Endothelial cell (in vitro differentiated cells): Measurements from ENCODE around the gene HDAC11. TPM values are rescaled to one million over a fixed set of nuclear protein-coding genes. Genes with fewer than 3 reads are reported as not detected.

Experiments
- DNase-seq: peaks from one replicate; pipeline ENCODE4 v3.0.0; 2021; ENCODE audit warnings: low spot score
- H3K27ac Mint-ChIP-seq: one replicate; pipeline ENCODE4 v1.8.0; 2021; ENCODE audit warnings: mixed read lengths, inconsistent platforms; ENCODE audit not compliant: unreplicated experiment
- H3K27me3 Mint-ChIP-seq: one replicate; pipeline ENCODE4 v1.8.0; 2021; ENCODE audit warnings: mild to moderate bottlenecking, moderate library complexity, mixed read lengths, inconsistent platforms; ENCODE audit not compliant: unreplicated experiment
- H3K36me3 Mint-ChIP-seq: one replicate; pipeline ENCODE4 v1.8.0; 2021; ENCODE audit warnings: mild to moderate bottlenecking, low read depth, mixed read lengths, inconsistent platforms; ENCODE audit not compliant: unreplicated experiment
- H3K4me1 Mint-ChIP-seq: one replicate; pipeline ENCODE4 v1.8.0; 2021; ENCODE audit warnings: mild to moderate bottlenecking, mixed read lengths, inconsistent platforms; ENCODE audit not compliant: unreplicated experiment
- H3K4me3 Mint-ChIP-seq: one replicate; pipeline ENCODE4 v1.8.0; 2021; ENCODE audit warnings: mild to moderate bottlenecking, mixed read lengths, inconsistent platforms; ENCODE audit not compliant: unreplicated experiment
- H3K9me3 Mint-ChIP-seq: one replicate; pipeline ENCODE4 v1.8.0; 2021; ENCODE audit warnings: mixed read lengths, inconsistent platforms; ENCODE audit not compliant: unreplicated experiment
- total RNA-seq: library from RNA; stranded (reverse); fragmentation: NEBNext Ultra II Directional; extraction: Animal tissue kit (Norgen Biotek cat#: 25700); gene quantifications from one replicate; pipeline ENCODE4 v1.2.1, GENCODE V29; 2021; ENCODE audit not compliant: unreplicated experiment
- TF ChIP-seq, protein P1 (sequence below): fragments of 200-600 bp; sonication (generic); IDR thresholded peaks from one replicate; pipeline ENCODE4 v1.5.0; 2021; ENCODE audit warnings: antibody characterized with exemption; ENCODE audit not compliant: unreplicated experiment

The HDAC11 gene
- total RNA-seq, 1 donor from 2014 or later, result 14.8 TPM

DNA sequence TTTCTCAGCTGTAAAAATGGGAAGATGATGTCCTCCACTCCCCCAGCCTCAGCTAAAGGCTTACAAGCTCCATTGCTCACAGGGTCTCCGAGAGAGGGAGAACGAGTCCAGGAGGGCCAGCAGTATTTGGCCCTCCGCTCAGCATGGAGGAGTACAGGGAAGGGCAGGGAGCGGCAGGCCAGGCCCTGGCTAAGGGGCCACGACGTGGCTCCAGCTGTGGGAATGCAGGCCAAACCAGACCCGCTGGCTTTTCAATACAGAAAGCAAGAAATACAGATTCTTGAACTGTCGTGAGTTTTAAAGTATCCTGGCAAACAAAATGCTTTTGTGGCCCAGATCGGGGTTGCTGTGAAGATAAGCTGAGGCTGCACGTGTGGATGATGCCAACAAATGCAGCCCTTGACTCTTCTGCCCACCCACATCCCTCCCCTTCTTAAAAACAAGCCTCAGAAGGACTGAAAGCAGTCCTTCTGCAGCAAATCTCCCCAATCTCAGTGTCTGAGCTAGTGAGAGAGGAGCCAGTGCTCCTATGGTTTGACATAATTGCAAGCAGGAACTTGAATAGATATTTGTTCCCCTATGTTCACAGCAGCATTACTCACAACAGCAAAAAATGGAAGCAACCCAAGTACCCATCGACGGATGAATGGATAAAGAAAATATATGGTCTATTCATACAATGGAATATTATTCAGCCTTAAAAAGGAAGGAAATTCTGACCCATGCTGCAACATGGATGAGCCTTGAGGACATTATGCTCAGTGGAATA lies 50.3 kb downstream of the HDAC11 start:
- TF ChIP-seq, protein P1, sequence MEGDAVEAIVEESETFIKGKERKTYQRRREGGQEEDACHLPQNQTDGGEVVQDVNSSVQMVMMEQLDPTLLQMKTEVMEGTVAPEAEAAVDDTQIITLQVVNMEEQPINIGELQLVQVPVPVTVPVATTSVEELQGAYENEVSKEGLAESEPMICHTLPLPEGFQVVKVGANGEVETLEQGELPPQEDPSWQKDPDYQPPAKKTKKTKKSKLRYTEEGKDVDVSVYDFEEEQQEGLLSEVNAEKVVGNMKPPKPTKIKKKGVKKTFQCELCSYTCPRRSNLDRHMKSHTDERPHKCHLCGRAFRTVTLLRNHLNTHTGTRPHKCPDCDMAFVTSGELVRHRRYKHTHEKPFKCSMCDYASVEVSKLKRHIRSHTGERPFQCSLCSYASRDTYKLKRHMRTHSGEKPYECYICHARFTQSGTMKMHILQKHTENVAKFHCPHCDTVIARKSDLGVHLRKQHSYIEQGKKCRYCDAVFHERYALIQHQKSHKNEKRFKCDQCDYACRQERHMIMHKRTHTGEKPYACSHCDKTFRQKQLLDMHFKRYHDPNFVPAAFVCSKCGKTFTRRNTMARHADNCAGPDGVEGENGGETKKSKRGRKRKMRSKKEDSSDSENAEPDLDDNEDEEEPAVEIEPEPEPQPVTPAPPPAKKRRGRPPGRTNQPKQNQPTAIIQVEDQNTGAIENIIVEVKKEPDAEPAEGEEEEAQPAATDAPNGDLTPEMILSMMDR, result no peak
- Mint-ChIP-seq H3K27ac (no peak overlapping the region), H3K36me3 (no peaks in the 10 kb centered on the region), H3K4me3 (no peak overlapping the region), H3K4me1 (peaks cover 25% of the 10 kb centered on the region), H3K9me3 (no peaks in the 10 kb centered on the region), H3K27me3 (peaks cover 13% of the 10 kb centered on the region)
- no peak for DNase-seq

DNA sequence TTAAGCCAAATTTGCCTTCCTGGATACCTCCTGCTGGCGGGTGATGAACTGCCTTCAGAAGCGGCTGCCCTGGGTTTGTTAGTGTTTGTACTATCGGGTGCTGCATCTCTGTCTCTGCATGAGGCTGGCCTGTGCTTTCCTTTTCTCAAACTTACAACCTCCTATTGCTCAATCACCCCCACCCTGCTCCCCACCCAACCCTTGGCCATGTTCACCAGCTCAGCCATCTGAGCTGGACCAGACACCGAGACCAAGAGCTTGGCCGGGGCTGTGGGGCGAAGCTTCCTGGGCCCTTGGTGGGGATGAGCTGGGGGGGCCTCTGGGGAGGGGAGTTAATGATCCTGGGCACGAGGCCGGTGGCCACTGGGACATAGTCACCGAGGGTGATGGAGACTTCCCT lies 52.0 kb downstream of the HDAC11 start:
- peaks cover 22% of the 10 kb centered on the region for H3K4me1 Mint-ChIP-seq
- H3K27me3 Mint-ChIP-seq, result peaks cover 10% of the 10 kb centered on the region
- no peak overlapping the region for H3K27ac Mint-ChIP-seq
- TF ChIP-seq, protein P1, result no peak
- DNase-seq, result no peak
- no peaks in the 10 kb centered on the region for H3K9me3 Mint-ChIP-seq
- H3K4me3 Mint-ChIP-seq, result no peak overlapping the region
- H3K36me3 Mint-ChIP-seq, result no peaks in the 10 kb centered on the region

DNA sequence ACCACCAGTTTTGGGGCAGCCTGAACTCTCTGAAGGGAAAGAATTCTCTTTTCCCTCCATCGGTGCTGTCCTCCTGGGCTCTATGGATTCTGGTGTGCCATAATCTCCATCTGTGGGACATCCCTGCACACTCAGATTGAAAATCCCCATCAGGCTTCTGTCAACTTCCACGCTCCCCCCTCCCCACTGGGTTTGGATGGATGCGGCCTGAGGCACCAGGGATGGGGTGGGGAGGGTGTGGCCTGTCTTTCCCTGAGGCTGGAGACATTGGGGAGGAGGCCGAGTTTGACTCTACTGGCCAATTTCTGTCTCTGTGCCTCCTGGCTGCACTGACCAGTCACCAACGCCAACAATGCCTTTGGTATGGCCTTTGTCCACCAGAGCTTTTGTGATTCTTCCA lies 52.5 kb downstream of the HDAC11 start:
- TF ChIP-seq, protein P1, result no peak
- Mint-ChIP-seq H3K4me1 (peaks cover 26% of the 10 kb centered on the region), H3K27me3 (peaks cover 14% of the 10 kb centered on the region), H3K4me3 (no peak overlapping the region), H3K36me3 (no peaks in the 10 kb centered on the region), H3K9me3 (no peaks in the 10 kb centered on the region), H3K27ac (no peak overlapping the region)
- no peak for DNase-seq

DNA sequence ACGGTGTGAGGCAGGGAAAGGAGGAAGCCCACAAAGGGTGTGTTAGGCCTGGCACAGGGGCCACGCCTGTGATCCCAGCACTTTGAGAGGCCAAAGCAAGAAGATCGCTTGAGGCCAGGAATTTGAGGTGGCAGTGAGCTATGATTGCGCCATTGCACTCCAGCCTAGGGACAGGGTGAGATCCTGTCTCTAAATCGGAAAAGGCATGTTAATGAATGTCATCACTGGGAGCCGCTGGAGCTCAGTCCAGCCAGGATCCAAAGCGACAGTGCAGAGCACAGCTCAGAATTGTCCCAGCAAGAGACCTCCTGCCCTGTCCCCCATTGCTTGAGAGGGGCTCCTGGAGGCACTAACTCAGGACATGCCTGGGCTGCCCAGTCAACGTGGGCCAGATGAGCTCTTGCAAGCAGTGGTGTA lies 53.8 kb downstream of the HDAC11 start:
- peaks cover 18% of the 10 kb centered on the region for H3K27me3 Mint-ChIP-seq
- H3K9me3 Mint-ChIP-seq, result no peaks in the 10 kb centered on the region
- H3K4me1 Mint-ChIP-seq, result peaks cover 19% of the 10 kb centered on the region
- no peaks in the 10 kb centered on the region for H3K36me3 Mint-ChIP-seq
- no peak overlapping the region for H3K4me3 Mint-ChIP-seq
- no peak for DNase-seq
- TF ChIP-seq, protein P1, result no peak
- H3K27ac Mint-ChIP-seq, result no peak overlapping the region

DNA sequence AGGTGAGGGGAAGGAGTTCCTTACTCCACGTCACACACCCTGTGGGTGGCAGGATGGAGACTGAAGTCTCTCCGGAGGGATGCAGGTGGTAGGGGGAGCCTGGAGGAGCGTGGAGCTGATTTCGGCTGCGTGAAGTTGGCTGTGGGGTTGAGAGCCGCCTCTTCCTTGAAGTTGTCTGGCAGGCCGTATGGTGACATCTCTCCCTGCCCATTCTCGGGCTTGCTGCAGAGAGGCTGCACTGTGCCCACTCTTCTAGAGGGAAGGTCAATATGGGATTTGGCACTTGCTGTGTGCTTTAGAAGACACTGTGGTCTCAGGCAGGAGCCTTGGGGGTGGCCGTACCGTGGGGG lies 55.4 kb downstream of the HDAC11 start:
- Mint-ChIP-seq H3K4me3 (no peak overlapping the region), H3K27me3 (peaks cover 25% of the 10 kb centered on the region), H3K27ac (no peak overlapping the region), H3K36me3 (no peaks in the 10 kb centered on the region), H3K9me3 (no peaks in the 10 kb centered on the region), H3K4me1 (peaks cover 19% of the 10 kb centered on the region)
- DNase-seq, result no peak
- TF ChIP-seq, protein P1, result no peak
